HepG2 (cell line): ENCODE measurements around the gene EIF4E. TPM values are rescaled to one million over a fixed set of nuclear protein-coding genes. Genes with fewer than 3 reads are reported as not detected.

ENCODE experiments used
- ARHGAP35 ChIP-seq: sonication (generic); formaldehyde crosslinking; IDR thresholded peaks from 2 replicates; pipeline ENCODE4 v1.9.0; 2022; ENCODE audit warnings: mild to moderate bottlenecking, inconsistent platforms, moderate library complexity, missing genetic modification reagents, borderline replicate concordance
- CAMTA2 ChIP-seq: sonication (generic); formaldehyde crosslinking; IDR thresholded peaks from 2 replicates; pipeline ENCODE4 v1.4.0; 2020; ENCODE audit warnings: mild to moderate bottlenecking, missing genetic modification reagents, borderline replicate concordance
- GABPA ChIP-seq, 2 experiments: IDR thresholded peaks; 2 replicates each; pipeline ENCODE4 v1.6.1; 2011 to 2016; ENCODE audit warnings: low read depth in 2 of 2, low read length in 1 of 2, missing biosample characterization in 1 of 2, missing genetic modification characterization in 1 of 2
- MTA1 ChIP-seq: sonication (generic); formaldehyde crosslinking; IDR thresholded peaks from 2 replicates; pipeline ENCODE4 v1.4.0; 2020; ENCODE audit warnings: missing genetic modification reagents, mild to moderate bottlenecking, borderline replicate concordance
- NFYB ChIP-seq: sonication (generic); formaldehyde crosslinking; IDR thresholded peaks from 2 replicates; pipeline ENCODE4 v1.4.0; 2020; ENCODE audit warnings: missing genetic modification reagents
- NRL ChIP-seq: sonication (generic); formaldehyde crosslinking; IDR thresholded peaks from 2 replicates; pipeline ENCODE4 v1.5.0; 2020; ENCODE audit warnings: missing genetic modification reagents, mild to moderate bottlenecking, moderate library complexity, borderline replicate concordance
- PCBP2 ChIP-seq: fragments of 200-400 bp; formaldehyde crosslinking; optimal IDR thresholded peaks from 2 replicates; pipeline ENCODE3; 2018; ENCODE audit warnings: low read length, low read depth; ENCODE audit not compliant: poor library complexity, severe bottlenecking
- PHF20 ChIP-seq: sonication (generic); formaldehyde crosslinking; IDR thresholded peaks from 2 replicates; pipeline ENCODE4 v1.5.0; 2020; ENCODE audit warnings: mild to moderate bottlenecking, missing genetic modification reagents
- SALL2 ChIP-seq: sonication (generic); formaldehyde crosslinking; IDR thresholded peaks from 2 replicates; pipeline ENCODE4 v1.8.1; 2023; ENCODE audit warnings: mild to moderate bottlenecking, missing genetic modification reagents, inconsistent platforms
- SMAD9 ChIP-seq: sonication (generic); formaldehyde crosslinking; IDR thresholded peaks from 2 replicates; pipeline ENCODE4 v1.5.1; 2020; ENCODE audit warnings: mild to moderate bottlenecking, missing genetic modification reagents
- YY1 ChIP-seq: IDR thresholded peaks from 2 replicates; pipeline ENCODE4 v1.6.1; 2011; ENCODE audit warnings: low read length, low read depth, moderate library complexity, mild to moderate bottlenecking; ENCODE audit not compliant: insufficient read depth, insufficient replicate concordance
- ZBTB7A ChIP-seq: sonication (generic); formaldehyde crosslinking; IDR thresholded peaks from 2 replicates; pipeline ENCODE4 v1.8.0; 2022; ENCODE audit warnings: mild to moderate bottlenecking, missing genetic modification reagents
- ZFX ChIP-seq: sonication (generic); formaldehyde crosslinking; IDR thresholded peaks from 2 replicates; pipeline ENCODE4 v1.4.0; 2020; ENCODE audit warnings: mild to moderate bottlenecking, low read depth, missing genetic modification reagents, moderate library complexity
- ZNF136 ChIP-seq: sonication (generic); formaldehyde crosslinking; IDR thresholded peaks from 2 replicates; pipeline ENCODE4 v1.8.1; 2022; ENCODE audit warnings: low read depth, mild to moderate bottlenecking, moderate library complexity, missing genetic modification reagents
- ZNF224 ChIP-seq: sonication (generic); formaldehyde crosslinking; IDR thresholded peaks from 2 replicates; pipeline ENCODE4 v1.5.0; 2020; ENCODE audit warnings: mild to moderate bottlenecking, missing genetic modification reagents
- ZNF234 ChIP-seq: sonication (generic); formaldehyde crosslinking; conservative IDR thresholded peaks from 2 replicates; pipeline ENCODE4 v1.5.1; 2020; ENCODE audit warnings: mild to moderate bottlenecking, missing genetic modification reagents
- ZNF776 ChIP-seq: sonication (generic); formaldehyde crosslinking; IDR thresholded peaks from 2 replicates; pipeline ENCODE4 v1.4.0; 2020; ENCODE audit warnings: mild to moderate bottlenecking, missing genetic modification reagents
- polyA plus RNA-seq, 8 experiments: library from polyadenylated mRNA; depleted of rRNA in 3 of 8; stranded (reverse) in 7 of 8; unstranded in 1 of 8; fragments of >200 nt; fragmentation: Illumina TruSeq in 4 of 8; extraction: Trizol in 4 of 8; gene quantifications; 2 replicates each; pipeline versions ENCODE4 v1.2.1 to v1.2.3, GENCODE V29; 2011 to 2016; ENCODE audit warnings: low read depth in 4 of 8, missing spikeins in 1 of 8, mixed read lengths in 1 of 8; ENCODE audit not compliant: insufficient read depth in 1 of 8
- total RNA-seq, 5 experiments: library from RNA; depleted of rRNA; stranded (reverse); fragments of >200 nt; fragmentation: Illumina TruSeq; extraction: Trizol; gene quantifications; 2 replicates each; pipeline ENCODE4 v1.2.3, GENCODE V29; 2016; ENCODE audit warnings: low read depth in 1 of 5
- TF ChIP-seq, protein P1 (sequence below): sonication (generic); formaldehyde crosslinking; IDR thresholded peaks from 2 replicates; pipeline ENCODE4 v1.5.0; 2020; ENCODE audit warnings: mild to moderate bottlenecking, missing genetic modification reagents
- TF ChIP-seq, protein P2 (sequence below): sonication (generic); formaldehyde crosslinking; IDR thresholded peaks from 2 replicates; pipeline ENCODE4 v1.4.0; 2020; ENCODE audit warnings: missing genetic modification reagents, borderline replicate concordance
- TF ChIP-seq, protein P3 (sequence below): sonication (generic); formaldehyde crosslinking; IDR thresholded peaks from 2 replicates; pipeline ENCODE4 v1.8.0; 2022; ENCODE audit warnings: missing genetic modification reagents, low read depth, mild to moderate bottlenecking, borderline replicate concordance

EIF4E gene
- total and polyA plus RNA-seq, 2 of the 13 experiments (the other 11 are each of a cell fraction or from before 2014, with no cell fraction given): 50.8 to 194 TPM

DNA sequence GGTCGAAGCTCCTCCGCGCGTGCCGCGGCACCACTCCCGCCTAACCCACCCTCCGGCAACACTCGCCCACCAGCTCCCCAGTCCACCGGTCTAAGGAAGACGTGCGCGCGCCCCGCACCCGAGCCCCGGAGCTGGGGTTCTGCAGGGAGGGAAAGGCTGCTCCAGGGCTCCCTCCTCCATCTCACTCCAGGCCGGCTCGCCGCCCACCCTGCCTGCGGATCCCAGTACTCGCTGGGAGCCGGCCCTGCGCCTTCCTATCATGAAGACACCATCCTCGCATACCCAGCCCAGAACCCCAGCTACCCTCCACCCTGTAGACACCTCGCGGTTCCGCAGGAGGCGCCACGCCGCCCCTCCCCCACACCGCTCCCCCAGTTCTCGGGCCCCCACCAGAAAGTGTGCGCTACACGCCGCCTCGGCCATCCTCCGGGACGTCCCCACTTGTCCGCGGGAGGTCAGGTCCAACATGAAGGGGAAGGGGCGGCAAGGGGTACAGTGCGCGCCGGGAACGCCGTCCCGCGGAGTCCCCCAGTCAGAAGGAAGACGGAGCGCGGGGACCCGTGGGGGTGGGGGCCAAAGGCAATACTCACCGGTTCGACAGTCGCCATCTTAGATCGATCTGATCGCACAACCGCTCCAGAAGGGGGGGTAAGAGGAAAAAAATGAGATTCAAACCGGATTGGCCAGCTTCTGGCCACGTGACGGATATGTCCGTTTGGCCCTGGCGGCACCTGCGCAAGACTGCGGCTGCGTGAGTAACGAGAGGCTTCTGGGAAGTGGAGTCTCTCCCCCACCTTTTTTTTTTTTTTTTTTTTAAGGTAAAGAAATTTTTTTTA lies at the start of gene EIF4E (continued):
- TF ChIP-seq, protein P1, sequence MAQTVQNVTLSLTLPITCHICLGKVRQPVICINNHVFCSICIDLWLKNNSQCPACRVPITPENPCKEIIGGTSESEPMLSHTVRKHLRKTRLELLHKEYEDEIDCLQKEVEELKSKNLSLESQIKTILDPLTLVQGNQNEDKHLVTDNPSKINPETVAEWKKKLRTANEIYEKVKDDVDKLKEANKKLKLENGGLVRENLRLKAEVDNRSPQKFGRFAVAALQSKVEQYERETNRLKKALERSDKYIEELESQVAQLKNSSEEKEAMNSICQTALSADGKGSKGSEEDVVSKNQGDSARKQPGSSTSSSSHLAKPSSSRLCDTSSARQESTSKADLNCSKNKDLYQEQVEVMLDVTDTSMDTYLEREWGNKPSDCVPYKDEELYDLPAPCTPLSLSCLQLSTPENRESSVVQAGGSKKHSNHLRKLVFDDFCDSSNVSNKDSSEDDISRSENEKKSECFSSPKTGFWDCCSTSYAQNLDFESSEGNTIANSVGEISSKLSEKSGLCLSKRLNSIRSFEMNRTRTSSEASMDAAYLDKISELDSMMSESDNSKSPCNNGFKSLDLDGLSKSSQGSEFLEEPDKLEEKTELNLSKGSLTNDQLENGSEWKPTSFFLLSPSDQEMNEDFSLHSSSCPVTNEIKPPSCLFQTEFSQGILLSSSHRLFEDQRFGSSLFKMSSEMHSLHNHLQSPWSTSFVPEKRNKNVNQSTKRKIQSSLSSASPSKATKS (CRISPR knock-in tag): peak; percentile 80; the same call in 1 of the 2 replicates
- TF ChIP-seq NRL (CRISPR knock-in tag) (peak; percentile 32; the same call in 1 of the 2 replicates), ZNF136 (CRISPR knock-in tag) (0 out of 2 replicates have a peak, but pooled peaks have one; percentile 14), NFYB (CRISPR knock-in tag) (peak; percentile 87), PHF20 (CRISPR knock-in tag) (peak; percentile 60; the same call in 1 of the 2 replicates), CAMTA2 (CRISPR knock-in tag) (peak; percentile 32; the same call in 1 of the 2 replicates), PCBP2 (no peak), ZNF234 (CRISPR knock-in tag) (no peak), MTA1 (peak; percentile 17; the same call in 1 of the 2 replicates), YY1 (peak; percentile 95), ZBTB7A (CRISPR knock-in tag) (no peak), GABPA (IDR thresholded peaks at IDR 0.05; ENCODE audit: low read depth, low read length) (no peak), GABPA (CRISPR knock-in tag; IDR thresholded peaks at IDR 0.05; ENCODE audit: low read depth) (peak; percentile 62; the same call in 1 of the 2 replicates), SMAD9 (no peak), SALL2 (CRISPR knock-in tag) (peak; percentile 61; the same call in 1 of the 2 replicates), ARHGAP35 (no peak), ZNF224 (CRISPR knock-in tag) (0 out of 2 replicates have a peak, but pooled peaks have one; percentile 23), ZNF776 (CRISPR knock-in tag) (0 out of 2 replicates have a peak, but pooled peaks have one; percentile 46), ZFX (peak; percentile 66)
- TF ChIP-seq, protein P2, sequence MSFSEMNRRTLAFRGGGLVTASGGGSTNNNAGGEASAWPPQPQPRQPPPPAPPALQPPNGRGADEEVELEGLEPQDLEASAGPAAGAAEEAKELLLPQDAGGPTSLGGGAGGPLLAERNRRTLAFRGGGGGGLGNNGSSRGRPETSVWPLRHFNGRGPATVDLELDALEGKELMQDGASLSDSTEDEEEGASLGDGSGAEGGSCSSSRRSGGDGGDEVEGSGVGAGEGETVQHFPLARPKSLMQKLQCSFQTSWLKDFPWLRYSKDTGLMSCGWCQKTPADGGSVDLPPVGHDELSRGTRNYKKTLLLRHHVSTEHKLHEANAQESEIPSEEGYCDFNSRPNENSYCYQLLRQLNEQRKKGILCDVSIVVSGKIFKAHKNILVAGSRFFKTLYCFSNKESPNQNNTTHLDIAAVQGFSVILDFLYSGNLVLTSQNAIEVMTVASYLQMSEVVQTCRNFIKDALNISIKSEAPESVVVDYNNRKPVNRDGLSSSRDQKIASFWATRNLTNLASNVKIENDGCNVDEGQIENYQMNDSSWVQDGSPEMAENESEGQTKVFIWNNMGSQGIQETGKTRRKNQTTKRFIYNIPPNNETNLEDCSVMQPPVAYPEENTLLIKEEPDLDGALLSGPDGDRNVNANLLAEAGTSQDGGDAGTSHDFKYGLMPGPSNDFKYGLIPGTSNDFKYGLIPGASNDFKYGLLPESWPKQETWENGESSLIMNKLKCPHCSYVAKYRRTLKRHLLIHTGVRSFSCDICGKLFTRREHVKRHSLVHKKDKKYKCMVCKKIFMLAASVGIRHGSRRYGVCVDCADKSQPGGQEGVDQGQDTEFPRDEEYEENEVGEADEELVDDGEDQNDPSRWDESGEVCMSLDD (CRISPR knock-in tag): peak; percentile 57; the same call in 1 of the 2 replicates
- TF ChIP-seq, protein P3, sequence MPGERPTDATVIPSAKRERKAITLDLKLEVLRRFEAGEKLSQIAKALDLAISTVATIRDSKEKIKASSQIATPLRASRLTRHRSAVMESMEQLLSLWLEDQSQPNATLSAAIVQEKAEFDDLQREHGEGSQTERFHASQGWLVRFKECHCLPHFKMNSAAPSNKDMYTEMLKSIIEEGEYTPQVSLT (CRISPR knock-in tag): no peak
